NT2/D1 (cell line): ENCODE data around the gene SMG6.

ENCODE experiments used
- DNase-seq: peaks from one replicate; pipeline ENCODE4 v3.0.0-alpha.2; 2011; ENCODE audit warnings: low read depth, low spot score
- H3K27me3 ChIP-seq: 2 replicates; pipeline ENCODE4 v1.6.0; 2011; ENCODE audit warnings: mild to moderate bottlenecking; ENCODE audit not compliant: insufficient read length, insufficient read depth
- H3K36me3 ChIP-seq: 2 replicates; pipeline ENCODE4 v1.6.1; 2011; ENCODE audit warnings: mild to moderate bottlenecking, low read length, mixed read lengths; ENCODE audit not compliant: insufficient read depth, insufficient read length
- H3K4me1 ChIP-seq: 2 replicates; pipeline ENCODE4 v1.5.1; 2011; ENCODE audit not compliant: insufficient read depth, insufficient read length
- H3K4me3 ChIP-seq: 2 replicates; pipeline ENCODE4 v1.5.1; 2011; ENCODE audit warnings: low read depth; ENCODE audit not compliant: insufficient read length
- H3K9ac ChIP-seq: 2 replicates; pipeline ENCODE4 v1.6.0; 2011; ENCODE audit warnings: low read depth; ENCODE audit not compliant: insufficient read length
- H3K9me3 ChIP-seq: 2 replicates; pipeline ENCODE4 v1.5.1; 2011; ENCODE audit warnings: mild to moderate bottlenecking, low read length; ENCODE audit not compliant: insufficient read depth
- SUZ12 ChIP-seq: IDR thresholded peaks from 2 replicates; pipeline ENCODE4 v1.6.1; 2011; ENCODE audit not compliant: insufficient read length, insufficient read depth; ENCODE audit errors: extremely low read depth
- YY1 ChIP-seq: IDR thresholded peaks from 2 replicates; pipeline ENCODE4 v1.6.1; 2011; ENCODE audit not compliant: insufficient read length, insufficient read depth
- ZNF274 ChIP-seq: IDR thresholded peaks from 2 replicates; pipeline ENCODE4 v1.6.1; 2011; ENCODE audit warnings: mild to moderate bottlenecking, low read depth, low read length

The SMG6 gene

GRCh38 chr17:2076087-2076984, 227.2 kb downstream of the SMG6 start:
- Histone ChIP-seq H3K4me3 (no peak overlapping the region), H3K36me3 (peaks cover 28% of the 10 kb centered on the region), H3K27me3 (no peaks in the 10 kb centered on the region), H3K9me3 (no peaks in the 10 kb centered on the region), H3K9ac (peak overlapping the region; percentile 44), H3K4me1 (peaks cover 19% of the 10 kb centered on the region)
- DNase-seq: no peak
- TF ChIP-seq ZNF274 (no peak), SUZ12 (no peak), YY1 (no peak)

- peak overlapping the region; percentile 44 for H3K9ac ChIP-seq
- no peaks in the 10 kb centered on the region for H3K27me3 ChIP-seq
- TF ChIP-seq SUZ12: no peak
- TF ChIP-seq YY1: no peak
- no peak for TF ChIP-seq ZNF274
- DNase-seq: no peak
- H3K4me3 ChIP-seq: no peak overlapping the region
- no peaks in the 10 kb centered on the region for H3K9me3 ChIP-seq
- H3K4me1 ChIP-seq: peaks cover 26% of the 10 kb centered on the region
- H3K36me3 ChIP-seq: peaks cover 27% of the 10 kb centered on the region
These were observed 228.1 kb downstream of the SMG6 start for GRCh38 chr17:2075336-2076086.

- Histone ChIP-seq H3K36me3 (peaks cover 24% of the 10 kb centered on the region), H3K9ac (no peak overlapping the region), H3K9me3 (no peaks in the 10 kb centered on the region), H3K4me3 (no peak overlapping the region), H3K27me3 (no peaks in the 10 kb centered on the region), H3K4me1 (peaks cover 28% of the 10 kb centered on the region)
- no peak for TF ChIP-seq YY1
- TF ChIP-seq ZNF274: no peak
- no peak for TF ChIP-seq SUZ12
- DNase-seq: no peak
These were observed 228.7 kb downstream of the SMG6 start for GRCh38 chr17:2074919-2075318.

GRCh38 chr17:2071455-2072281, 231.9 kb downstream of the SMG6 start:
- Histone ChIP-seq H3K4me1 (peaks cover 36% of the 10 kb centered on the region), H3K27me3 (no peaks in the 10 kb centered on the region), H3K36me3 (peaks cover 9% of the 10 kb centered on the region), H3K9ac (no peak overlapping the region), H3K4me3 (no peak overlapping the region), H3K9me3 (no peaks in the 10 kb centered on the region)
- no peak for TF ChIP-seq ZNF274
- DNase-seq: no peak

- Histone ChIP-seq H3K36me3 (peaks cover 12% of the 10 kb centered on the region), H3K9ac (no peak overlapping the region), H3K9me3 (no peaks in the 10 kb centered on the region), H3K27me3 (no peaks in the 10 kb centered on the region), H3K4me1 (peaks cover 36% of the 10 kb centered on the region), H3K4me3 (no peak overlapping the region)
- no peak for TF ChIP-seq ZNF274
- TF ChIP-seq SUZ12: no peak
- TF ChIP-seq YY1: no peak
- no peak for DNase-seq
These were observed 232.6 kb downstream of the SMG6 start for GRCh38 chr17:2071024-2071385.

GRCh38 chr17:2070241-2071023, 233.2 kb downstream of the SMG6 start:
- peaks cover 17% of the 10 kb centered on the region for H3K36me3 ChIP-seq
- peaks cover 31% of the 10 kb centered on the region for H3K4me1 ChIP-seq
- TF ChIP-seq SUZ12: no peak
- TF ChIP-seq ZNF274: no peak
- no peak for TF ChIP-seq YY1
- no peaks in the 10 kb centered on the region for H3K27me3 ChIP-seq
- no peaks in the 10 kb centered on the region for H3K9me3 ChIP-seq
- no peak overlapping the region for H3K4me3 ChIP-seq
- no peak for DNase-seq
- H3K9ac ChIP-seq: no peak overlapping the region
